ENCODE data around the gene NPPC.

DNA sequence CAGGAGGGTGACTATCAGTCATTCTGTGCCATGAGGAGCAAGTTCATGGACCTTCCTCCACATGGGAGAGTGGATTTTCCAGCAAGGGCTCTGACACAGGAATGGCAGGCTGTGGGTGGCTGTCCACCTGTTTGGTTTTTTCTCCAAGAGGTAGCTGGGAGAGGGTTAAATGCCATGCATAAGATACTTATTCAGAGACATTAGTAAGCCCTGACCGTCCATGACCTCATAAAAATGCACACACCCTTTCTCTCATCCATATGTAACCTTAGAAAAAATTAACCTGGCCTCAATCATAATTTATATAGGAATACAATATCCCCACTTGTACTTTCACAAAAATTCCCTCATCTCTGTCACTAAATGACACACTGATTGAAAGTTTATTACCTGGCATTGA, 51.3 kb downstream of the NPPC start:
- TF ChIP-seq, protein P1, sequence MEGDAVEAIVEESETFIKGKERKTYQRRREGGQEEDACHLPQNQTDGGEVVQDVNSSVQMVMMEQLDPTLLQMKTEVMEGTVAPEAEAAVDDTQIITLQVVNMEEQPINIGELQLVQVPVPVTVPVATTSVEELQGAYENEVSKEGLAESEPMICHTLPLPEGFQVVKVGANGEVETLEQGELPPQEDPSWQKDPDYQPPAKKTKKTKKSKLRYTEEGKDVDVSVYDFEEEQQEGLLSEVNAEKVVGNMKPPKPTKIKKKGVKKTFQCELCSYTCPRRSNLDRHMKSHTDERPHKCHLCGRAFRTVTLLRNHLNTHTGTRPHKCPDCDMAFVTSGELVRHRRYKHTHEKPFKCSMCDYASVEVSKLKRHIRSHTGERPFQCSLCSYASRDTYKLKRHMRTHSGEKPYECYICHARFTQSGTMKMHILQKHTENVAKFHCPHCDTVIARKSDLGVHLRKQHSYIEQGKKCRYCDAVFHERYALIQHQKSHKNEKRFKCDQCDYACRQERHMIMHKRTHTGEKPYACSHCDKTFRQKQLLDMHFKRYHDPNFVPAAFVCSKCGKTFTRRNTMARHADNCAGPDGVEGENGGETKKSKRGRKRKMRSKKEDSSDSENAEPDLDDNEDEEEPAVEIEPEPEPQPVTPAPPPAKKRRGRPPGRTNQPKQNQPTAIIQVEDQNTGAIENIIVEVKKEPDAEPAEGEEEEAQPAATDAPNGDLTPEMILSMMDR (IDR thresholded peaks at IDR 0.05): no peak
- TF ChIP-seq EP300 (IDR thresholded peaks at IDR 0.05; ENCODE audit: low read depth): no peak

Data from transverse colon (tissue), 3 donors.